ENCODE results near the gene CATSPERD.

CATSPERD gene

GRCh38 chr19:5719961-5720790 lies at the start of gene CATSPERD, which contains the start of gene LONP1:
CATSPERD (plus strand) TSS chr19:5720637; CDS start chr19:5720738, 101 bp downstream.
LONP1 (minus strand) TSS chr19:5720146; CDS start chr19:5720132, 14 bp downstream.
- DNase-seq (ENCODE audit: low read depth, low spot score), result peak; percentile 96

GRCh38 chr19:5671600-5671999 lies 48.8 kb upstream of the CATSPERD start:
- no peak for DNase-seq (ENCODE audit: low read depth, low spot score)

GRCh38 chr19:5672708-5673459 lies 47.6 kb upstream of the CATSPERD start:
- DNase-seq (ENCODE audit: low read depth, low spot score), result no peak

- no peak for DNase-seq (ENCODE audit: low read depth, low spot score)
Measured at GRCh38 chr19:5673752-5674151, 46.7 kb upstream of the CATSPERD start.

GRCh38 chr19:5674714-5675113 lies 45.7 kb upstream of the CATSPERD start:
- no peak for DNase-seq (ENCODE audit: low read depth, low spot score)

GRCh38 chr19:5676105-5676771 lies 44.2 kb upstream of the CATSPERD start:
- DNase-seq (ENCODE audit: low read depth, low spot score), result no peak

GRCh38 chr19:5676772-5677105 lies 43.7 kb upstream of the CATSPERD start:
- DNase-seq (ENCODE audit: low read depth, low spot score), result no peak

GRCh38 chr19:5677136-5677535 lies 43.3 kb upstream of the CATSPERD start:
- DNase-seq (ENCODE audit: low read depth, low spot score), result no peak

- no peak for DNase-seq (ENCODE audit: low read depth, low spot score)
Measured at GRCh38 chr19:5677580-5677979, 42.9 kb upstream of the CATSPERD start.

GRCh38 chr19:5678071-5678718 lies 42.2 kb upstream of the CATSPERD start:
- no peak for DNase-seq (ENCODE audit: low read depth, low spot score)

- DNase-seq (ENCODE audit: low read depth, low spot score), result no peak
Measured at GRCh38 chr19:5679289-5680083, 41.0 kb upstream of the CATSPERD start.

GRCh38 chr19:5680084-5680436 lies 40.4 kb upstream of the CATSPERD start:
- no peak for DNase-seq (ENCODE audit: low read depth, low spot score)

- peak; percentile 95 for DNase-seq (ENCODE audit: low read depth, low spot score)
Measured at GRCh38 chr19:5680437-5681368, 39.7 kb upstream of the CATSPERD start, which contains the start of the genes HSD11B1L and MICOS13. HSD11B1L (plus strand) TSS chr19:5681027; CDS start chr19:5684833, 3,806 bp downstream. MICOS13 (minus strand) TSS chr19:5680516; CDS start chr19:5680486, 30 bp downstream.

- DNase-seq (ENCODE audit: low read depth, low spot score), result no peak
Measured at GRCh38 chr19:5681391-5682106, 38.9 kb upstream of the CATSPERD start.

GRCh38 chr19:5682107-5682482 lies 38.3 kb upstream of the CATSPERD start:
- DNase-seq (ENCODE audit: low read depth, low spot score), result no peak

GRCh38 chr19:5683177-5683886 lies 37.1 kb upstream of the CATSPERD start:
- DNase-seq (ENCODE audit: low read depth, low spot score), result no peak

GRCh38 chr19:5684694-5685430 lies 35.6 kb upstream of the CATSPERD start:
- DNase-seq (ENCODE audit: low read depth, low spot score), result no peak

GRCh38 chr19:5686326-5686646 lies 34.2 kb upstream of the CATSPERD start:
- no peak for DNase-seq (ENCODE audit: low read depth, low spot score)
